Measurements from ENCODE around the gene EIF5.

DNA sequence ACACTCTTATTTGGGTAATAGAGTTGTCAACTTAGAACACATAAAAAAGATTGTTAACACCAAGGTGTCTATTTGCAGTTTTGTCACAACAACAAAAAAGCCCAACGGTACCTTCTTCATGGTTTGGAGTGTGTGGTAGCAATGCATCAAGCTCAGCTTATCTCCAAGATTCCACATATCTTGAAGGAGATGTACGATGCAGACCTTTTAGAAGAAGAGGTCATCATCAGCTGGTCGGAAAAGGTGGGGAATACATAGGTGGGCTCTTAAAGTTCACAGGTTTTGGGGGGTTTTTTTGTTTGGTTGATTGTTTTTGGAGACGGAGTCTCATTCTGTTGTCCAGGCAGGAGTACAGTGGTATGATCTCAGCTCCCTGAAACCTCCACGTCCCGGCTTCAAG is 5.5 kb downstream of the EIF5 start:
- TF ChIP-seq, protein P1, sequence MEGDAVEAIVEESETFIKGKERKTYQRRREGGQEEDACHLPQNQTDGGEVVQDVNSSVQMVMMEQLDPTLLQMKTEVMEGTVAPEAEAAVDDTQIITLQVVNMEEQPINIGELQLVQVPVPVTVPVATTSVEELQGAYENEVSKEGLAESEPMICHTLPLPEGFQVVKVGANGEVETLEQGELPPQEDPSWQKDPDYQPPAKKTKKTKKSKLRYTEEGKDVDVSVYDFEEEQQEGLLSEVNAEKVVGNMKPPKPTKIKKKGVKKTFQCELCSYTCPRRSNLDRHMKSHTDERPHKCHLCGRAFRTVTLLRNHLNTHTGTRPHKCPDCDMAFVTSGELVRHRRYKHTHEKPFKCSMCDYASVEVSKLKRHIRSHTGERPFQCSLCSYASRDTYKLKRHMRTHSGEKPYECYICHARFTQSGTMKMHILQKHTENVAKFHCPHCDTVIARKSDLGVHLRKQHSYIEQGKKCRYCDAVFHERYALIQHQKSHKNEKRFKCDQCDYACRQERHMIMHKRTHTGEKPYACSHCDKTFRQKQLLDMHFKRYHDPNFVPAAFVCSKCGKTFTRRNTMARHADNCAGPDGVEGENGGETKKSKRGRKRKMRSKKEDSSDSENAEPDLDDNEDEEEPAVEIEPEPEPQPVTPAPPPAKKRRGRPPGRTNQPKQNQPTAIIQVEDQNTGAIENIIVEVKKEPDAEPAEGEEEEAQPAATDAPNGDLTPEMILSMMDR (conservative IDR thresholded peaks at IDR 0.05; ENCODE audit: low read length), result no peak
- TF ChIP-seq EZH2phosphoT487 (IDR thresholded peaks at IDR 0.05; ENCODE audit: borderline replicate concordance, low read depth, low read length), result no peak

Data from OCI-LY7 (cell line).